Spleen (tissue), 7 donors: Measurements from ENCODE around the gene CIDEA.

ENCODE experiments used
- CTCF ChIP-seq, 11 experiments: fragments of 200-600 bp in 7 of 11; fragments of 450-650 bp in 4 of 11; sonication (generic) in 4 of 11; IDR thresholded peaks in 8 of 11; conservative IDR thresholded peaks in 3 of 11; 1 replicate in 7 of 11; 2 replicates in 4 of 11; pipeline versions ENCODE4 v1.4.0 to v1.8.0; 2016 to 2021; ENCODE audit warnings: antibody characterized with exemption in 11 of 11, inconsistent platforms in 4 of 11, mild to moderate bottlenecking in 1 of 11
- POLR2AphosphoS5 ChIP-seq, 3 donors: sonication (generic); formaldehyde crosslinking; IDR thresholded peaks; one replicate each; pipeline ENCODE4 v1.5.1; 2017; ENCODE audit warnings: antibody characterized with exemption in 3 of 3
- donor health status: DM: no; HTN: no; CAD: no; lungs with moderate emphysema.
- donor health status: DM: no; HTN: no; CAD: no.
- donor health status: DM: no; HTN: no; CAD: no.

DNA sequence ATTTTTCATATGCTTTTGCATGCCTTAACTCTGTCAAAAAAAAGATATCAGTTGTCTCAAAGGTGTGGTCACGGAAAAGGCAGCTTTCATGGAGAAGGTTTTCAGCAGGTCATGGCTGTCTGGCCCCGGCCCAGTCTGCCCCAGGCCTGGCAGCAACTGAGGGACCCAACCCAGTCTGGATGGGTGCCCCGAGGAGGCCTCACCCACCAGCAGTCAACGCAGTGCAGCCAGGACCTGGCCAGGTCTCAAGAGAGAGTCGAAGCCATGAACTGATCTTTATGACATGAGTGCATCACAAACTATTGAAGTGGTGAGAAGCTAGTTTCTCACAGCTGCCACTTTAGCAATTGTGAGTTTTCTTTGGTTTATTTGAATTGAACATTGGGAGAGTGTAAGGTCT, 61.8 kb downstream of the CIDEA start:
- TF ChIP-seq CTCF (IDR thresholded peaks at IDR 0.05 in 8 of 11, conservative IDR thresholded peaks at IDR 0.05 in 3 of 11) = no peak
- TF ChIP-seq POLR2AphosphoS5 (IDR thresholded peaks at IDR 0.05) = peak in 1 of 3 donors; percentile 35
